ENCODE measurements around the gene AKAP12. TPM values are rescaled to one million over a fixed set of nuclear protein-coding genes. Genes with fewer than 3 reads are reported as not detected.

The AKAP12 gene
- total and polyA plus RNA-seq, 2 donors (not counting 1 experiment from before 2014, with no cell fraction given): 0.04 to 0.22 TPM

- CTCF ChIA-PET: interaction anchor here (0.9 to 1.0 kb wide), 2 partner anchors 33 kb away, joined by 4 read pairs; no protein-coding TSS in a partner anchor
- H3K27ac Mint-ChIP-seq: no peak overlapping the region
- H3K9me3 Mint-ChIP-seq (ENCODE audit: insufficient read depth): no peaks in the 10 kb centered on the region
These were observed 51.3 kb downstream of the AKAP12 start for GRCh38 chr6:151290877-151291721.

More at GRCh38 chr6:151290877-151291721, 51.3 kb downstream of the AKAP12 start:
- Histone ChIP-seq H4K20me1 (ENCODE audit: control insufficient read depth, insufficient read depth, low read length, poor library complexity, severe bottlenecking) (no peaks in the 10 kb centered on the region), H3K4me3 (ENCODE audit: control extremely low read depth in 1 of 5, extremely low read depth in 1 of 5, insufficient read depth in 1 of 5, low read depth in 2 of 5, low read length in 4 of 5) (no peak overlapping the region), H3K79me2 (ENCODE audit: control insufficient read depth, insufficient read depth, low read length) (no peaks in the 10 kb centered on the region), H3K9ac (ENCODE audit: low read length) (no peak overlapping the region), H3K4me1 (ENCODE audit: control insufficient read depth in 2 of 2, insufficient read depth in 2 of 2, low read length in 2 of 2) (peaks cover 0 to 6% of the 10 kb centered on the region in 2 donors), H3K27me3 (replicated peaks in 1 of 4; ENCODE audit: control extremely low read depth in 1 of 4, control insufficient read depth in 3 of 4, insufficient read depth in 4 of 4, low read length in 3 of 4) (peaks cover 0 to 5% (median under 1%) of the 10 kb centered on the region in 4 experiments), H3K27ac (ENCODE audit: low read length in 2 of 2) (no peak overlapping the region), H2AFZ (ENCODE audit: insufficient read depth, low read depth, low read length, poor library complexity, severe bottlenecking) (no peak overlapping the region), H3K4me2 (replicated peaks; ENCODE audit: low read depth, low read length, poor library complexity, severe bottlenecking) (no peak overlapping the region), H3K9me3 (ENCODE audit: control extremely low read depth in 1 of 3, control insufficient read depth in 2 of 3, insufficient read depth in 1 of 3, low read length in 2 of 3) (no peaks in the 10 kb centered on the region), H3K36me3 (replicated peaks in 1 of 2; ENCODE audit: control extremely low read depth in 1 of 2, control insufficient read depth in 1 of 2, extremely low read depth in 1 of 2, insufficient read depth in 2 of 2, low read length in 1 of 2) (no peaks in the 10 kb centered on the region)
- Mint-ChIP-seq H3K4me3 (no peak overlapping the region), H3K4me1 (peaks cover 4% of the 10 kb centered on the region), H3K27me3 (peaks cover 19% of the 10 kb centered on the region)
- intact Hi-C loops (cut with micrococcal nuclease): no loop called here
- WGBS (ENCODE audit: insufficient coverage): 89% methylated on average over 5 of the region's 11 CpGs
- TF ChIP-seq EZH2 (IDR thresholded peaks at IDR 0.05; ENCODE audit: borderline replicate concordance, insufficient read depth, low read depth, low read length, poor library complexity, severe bottlenecking): no peak
- no peak for TF ChIP-seq CTCF (IDR thresholded peaks at IDR 0.05)
- ATAC-seq (ENCODE audit: low read depth): no peak
- no peak for DNase-seq
- POLR2A ChIA-PET: no interaction called here

All from B cell (primary cell).